NCI-H69 (cell line): ENCODE data around the gene CAPN14.
A peak's percentile ranks its signal among the peaks of the same experiment; 100 is the strongest.

ENCODE experiments used
- DNase-seq: peaks from one replicate; lab custom pipeline; 2025; lab: John Stamatoyannopoulos, UW

Gene CAPN14

GRCh38 chr2:31226266-31226665, 9.0 kb upstream of the CAPN14 start:
- peak; percentile 26 for DNase-seq

- DNase-seq, result no peak
Measured at GRCh38 chr2:31223749-31224148, 6.4 kb upstream of the CAPN14 start.

GRCh38 chr2:31223026-31223425, 5.7 kb upstream of the CAPN14 start:
- DNase-seq, result no peak

GRCh38 chr2:31222071-31222470, 4.8 kb upstream of the CAPN14 start:
- no peak for DNase-seq

GRCh38 chr2:31221544-31221943, 4.2 kb upstream of the CAPN14 start:
- DNase-seq, result no peak

- peak; percentile 0 for DNase-seq
Measured at GRCh38 chr2:31219131-31219969, 2.0 kb upstream of the CAPN14 start.

- no peak for DNase-seq
Measured at GRCh38 chr2:31216734-31217133, 581 bp downstream of the CAPN14 start.

- DNase-seq, result no peak
Measured at GRCh38 chr2:31214444-31214915, 2.8 kb downstream of the CAPN14 start.

- peak; percentile 1 for DNase-seq
Measured at GRCh38 chr2:31213601-31214443, 3.5 kb downstream of the CAPN14 start.

- DNase-seq, result peak; percentile 18
Measured at GRCh38 chr2:31212659-31213600, 4.4 kb downstream of the CAPN14 start.

GRCh38 chr2:31208240-31208639, 9.1 kb downstream of the CAPN14 start:
- no peak for DNase-seq

GRCh38 chr2:31207790-31208189, 9.5 kb downstream of the CAPN14 start:
- peak; percentile 4 for DNase-seq

- DNase-seq, result no peak
Measured at GRCh38 chr2:31205613-31206012, 11.7 kb downstream of the CAPN14 start.

- peak; percentile 58 for DNase-seq
Measured at GRCh38 chr2:31205186-31205585, 12.1 kb downstream of the CAPN14 start.

- DNase-seq, result peak; percentile 37
Measured at GRCh38 chr2:31204783-31205182, 12.5 kb downstream of the CAPN14 start.

- DNase-seq, result no peak
Measured at GRCh38 chr2:31203916-31204315, 13.4 kb downstream of the CAPN14 start.

GRCh38 chr2:31202833-31203232, 14.5 kb downstream of the CAPN14 start:
- DNase-seq, result peak; percentile 36

GRCh38 chr2:31202041-31202440, 15.3 kb downstream of the CAPN14 start:
- no peak for DNase-seq

- DNase-seq, result no peak
Measured at GRCh38 chr2:31200972-31201371, 16.3 kb downstream of the CAPN14 start.

GRCh38 chr2:31199206-31199605, 18.1 kb downstream of the CAPN14 start:
- no peak for DNase-seq

GRCh38 chr2:31197669-31198068, 19.6 kb downstream of the CAPN14 start:
- no peak for DNase-seq

GRCh38 chr2:31197166-31197565, 20.1 kb downstream of the CAPN14 start:
- no peak for DNase-seq
